Fibroblast of the conjunctiva (primary cell): ENCODE measurements around the gene EME1.
"Not testable (repeated sequence)": the region's sequence is repeated elsewhere in the genome, so short reads cannot be mapped to it uniquely, and the experiment has no call there.

Experiments used
- DNase-seq: peaks from one replicate; pipeline ENCODE4 v3.0.0-alpha.2; 2010; ENCODE audit warnings: low read depth

The EME1 gene

DNA sequence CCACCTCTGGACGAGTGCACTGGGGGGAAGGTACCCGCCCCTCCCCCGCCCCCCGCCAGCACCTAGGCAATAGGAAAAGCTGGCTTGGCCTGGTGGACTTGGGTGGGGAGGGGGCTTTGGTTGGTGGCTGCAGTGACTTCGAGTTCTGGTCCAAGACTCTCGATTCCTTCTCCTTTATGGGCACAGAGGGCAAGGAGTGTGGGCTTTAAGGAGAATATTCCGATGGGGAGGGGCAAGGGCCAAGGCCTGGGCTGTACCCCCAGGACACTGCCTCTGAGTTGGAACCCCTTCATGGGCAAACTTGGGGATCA lies 53.4 kb downstream of the EME1 start:
- DNase-seq, result no peak

DNA sequence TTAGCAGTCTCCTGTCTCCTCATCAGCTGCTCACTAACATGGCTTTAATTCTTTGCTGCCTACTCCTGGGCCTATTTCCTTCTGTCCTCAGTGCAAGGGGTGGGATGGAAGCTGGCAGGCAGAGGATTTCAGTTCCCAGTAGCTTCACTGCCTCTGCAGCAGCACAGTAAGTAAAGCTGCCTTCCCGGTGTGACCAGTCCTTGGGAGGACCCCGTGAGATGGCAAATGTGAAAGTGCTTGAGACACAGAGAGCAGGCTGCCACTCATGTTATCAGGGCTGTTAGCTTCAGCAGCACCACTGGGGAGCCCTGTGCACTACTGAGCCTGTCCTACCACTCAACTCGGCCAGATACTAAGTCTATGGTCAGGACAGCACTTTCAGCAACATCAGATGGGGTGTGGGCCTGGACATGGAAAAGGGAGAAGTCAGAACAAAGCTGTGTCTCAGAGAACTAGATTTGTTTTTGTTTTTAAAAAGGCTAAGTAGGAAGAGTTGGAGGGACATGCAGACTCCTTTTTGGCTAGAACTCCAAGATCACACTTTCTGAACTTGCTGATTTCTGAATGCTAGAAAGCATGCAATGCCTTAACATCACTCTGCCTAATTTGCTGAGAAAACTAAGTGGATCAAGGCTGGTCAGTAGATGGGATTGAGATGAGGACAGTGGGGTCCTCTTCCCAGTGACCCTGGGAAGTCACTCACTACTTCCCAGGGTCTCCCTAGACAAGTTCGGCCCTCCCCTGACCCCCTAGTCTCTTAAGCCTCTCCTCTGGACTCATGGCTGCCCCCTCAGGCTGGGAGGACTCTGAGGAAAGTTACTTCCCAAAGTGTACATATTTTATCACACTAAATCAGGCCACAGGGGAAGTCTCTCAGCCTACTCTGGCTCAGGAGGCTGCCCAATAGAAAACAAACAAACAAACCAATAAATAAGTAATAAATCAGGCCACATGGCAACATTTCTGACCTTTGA lies 54.1 kb downstream of the EME1 start:
- DNase-seq, result no peak

DNA sequence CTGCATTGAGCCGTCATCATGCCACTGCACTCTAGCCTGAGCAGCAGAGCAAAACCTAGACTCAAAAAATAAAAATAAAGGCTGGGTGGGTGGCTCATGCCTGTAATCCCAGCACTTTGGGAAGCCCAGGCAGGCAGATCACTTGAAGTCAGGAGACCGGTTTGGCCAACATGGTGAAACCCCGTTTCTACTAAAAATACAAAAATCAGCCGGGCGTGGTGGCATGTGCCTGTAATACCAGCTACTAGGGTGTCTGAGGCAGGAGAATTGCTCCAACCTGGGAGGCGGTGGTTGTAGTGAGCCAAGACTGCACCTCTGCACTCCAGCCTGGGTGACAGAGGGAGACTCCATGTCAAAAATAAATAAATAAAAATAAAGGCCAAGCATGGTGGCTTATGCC lies 55.1 kb downstream of the EME1 start:
- DNase-seq, result not testable (repeated sequence)

- no peak for DNase-seq
Observed at GRCh38 chr17:50428831-50429424, 55.9 kb downstream of the EME1 start.

DNA sequence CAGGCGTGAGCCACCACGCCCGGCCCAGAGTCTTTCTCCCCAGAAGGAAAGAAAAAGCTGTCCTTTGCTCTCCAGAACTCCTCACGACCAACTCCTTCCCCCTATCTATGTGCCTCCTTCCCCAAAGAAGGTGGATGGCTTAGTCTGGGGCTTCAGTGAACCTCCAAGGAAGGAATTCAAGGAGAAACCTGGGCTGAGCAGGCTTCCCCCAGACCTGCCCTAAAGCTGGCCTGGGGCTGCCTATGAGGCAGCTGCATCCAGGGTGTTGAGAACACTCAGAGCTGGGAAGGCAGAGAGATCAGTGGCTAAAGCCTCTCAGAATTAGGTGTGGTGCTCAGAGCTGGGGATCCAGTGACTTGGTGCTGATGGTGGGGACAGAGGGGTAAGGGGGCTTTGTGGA lies 56.8 kb downstream of the EME1 start:
- DNase-seq, result no peak
